GM23338 (cell line): ENCODE measurements around the gene PATE2. TPM values are rescaled to one million over a fixed set of nuclear protein-coding genes. Genes with fewer than 3 reads are reported as not detected.

Source experiments
- ATAC-seq: fragments of 200-7000 bp; cut with Tn5 transposase; 3 replicates; pipeline ENCODE4 v1.9.1; 2020
- DNase-seq: peaks from one replicate; pipeline ENCODE4 v3.0.0-alpha.2; 2015; ENCODE audit warnings: low spot score
- H2AFZ ChIP-seq: fragments of 200-600 bp; sonication (generic); 2 replicates; pipeline ENCODE4 v1.8.0; 2016; ENCODE audit warnings: antibody characterized with exemption, mild to moderate bottlenecking, moderate library complexity
- H3F3A ChIP-seq: fragments of 200-600 bp; sonication (generic); replicated peaks from 2 replicates; pipeline ENCODE4 v1.8.0; 2017; ENCODE audit warnings: antibody characterized with exemption, mixed run types, low read depth
- H3K27ac ChIP-seq: fragments of 200-600 bp; sonication (generic); 2 replicates; pipeline ENCODE4 v1.6.1; 2016; ENCODE audit warnings: low read depth
- H3K27me3 ChIP-seq: fragments of 200-600 bp; sonication (generic); 2 replicates; pipeline ENCODE4 v1.8.0; 2016; ENCODE audit warnings: mild to moderate bottlenecking, mixed run types, moderate library complexity; ENCODE audit not compliant: insufficient read depth
- H3K36me3 ChIP-seq: fragments of 200-600 bp; sonication (generic); 2 replicates; pipeline ENCODE4 v1.8.0; 2016; ENCODE audit warnings: mild to moderate bottlenecking; ENCODE audit not compliant: insufficient read depth
- H3K4me1 ChIP-seq: fragments of 200-600 bp; sonication (generic); 2 replicates; pipeline ENCODE4 v1.8.0; 2016; ENCODE audit warnings: mild to moderate bottlenecking, moderate library complexity; ENCODE audit not compliant: insufficient read depth
- H3K4me2 ChIP-seq: fragments of 200-600 bp; sonication (generic); 2 replicates; pipeline ENCODE4 v1.7.1; 2017; ENCODE audit warnings: mixed run types
- H3K4me3 ChIP-seq: fragments of 200-600 bp; sonication (generic); 2 replicates; pipeline ENCODE4 v1.6.1; 2016; ENCODE audit warnings: mixed run types
- H3K79me2 ChIP-seq: fragments of 200-600 bp; sonication (generic); replicated peaks from 2 replicates; pipeline ENCODE4 v1.8.0; 2017; ENCODE audit warnings: mild to moderate bottlenecking; ENCODE audit not compliant: insufficient read depth
- H3K9me2 ChIP-seq: fragments of 200-600 bp; sonication (generic); 2 replicates; pipeline ENCODE4 v1.8.0; 2017; ENCODE audit not compliant: insufficient read depth
- H4K20me1 ChIP-seq: fragments of 200-600 bp; sonication (generic); replicated peaks from 2 replicates; pipeline ENCODE4 v1.8.0; 2017; ENCODE audit warnings: mild to moderate bottlenecking; ENCODE audit not compliant: insufficient read depth
- H3K27ac Mint-ChIP-seq: 2 replicates; pipeline ENCODE4 v1.8.0; 2020; ENCODE audit warnings: inconsistent platforms, mild to moderate bottlenecking, moderate library complexity, mixed read lengths
- H3K27me3 Mint-ChIP-seq: 3 replicates; pipeline ENCODE4 v1.8.0; 2022; ENCODE audit warnings: low read depth, mild to moderate bottlenecking, moderate library complexity, mixed read lengths, inconsistent platforms; ENCODE audit not compliant: insufficient read depth, poor library complexity
- H3K36me3 Mint-ChIP-seq: 3 replicates; pipeline ENCODE4 v1.8.0; 2021; ENCODE audit warnings: low read depth, mild to moderate bottlenecking, inconsistent platforms, moderate library complexity, mixed read lengths
- H3K4me1 Mint-ChIP-seq: 3 replicates; pipeline ENCODE4 v1.8.0; 2020; ENCODE audit warnings: mild to moderate bottlenecking, inconsistent platforms, mixed read lengths
- H3K4me3 Mint-ChIP-seq: 3 replicates; pipeline ENCODE4 v1.8.0; 2021; ENCODE audit warnings: moderate library complexity, mild to moderate bottlenecking, inconsistent platforms, mixed read lengths
- H3K9me3 Mint-ChIP-seq: 3 replicates; pipeline ENCODE4 v1.8.0; 2020; ENCODE audit warnings: moderate library complexity, mild to moderate bottlenecking, inconsistent platforms, mixed read lengths
- CREB1 ChIP-seq: fragments of 250-450 bp; sonication (Bioruptor Pico); IDR thresholded peaks from 2 replicates; pipeline ENCODE4 v1.5.0; 2020; ENCODE audit warnings: low read depth, mild to moderate bottlenecking, moderate library complexity
- CTCF ChIP-seq, 2 experiments: fragments of 200-600 bp in 1 of 2; sonication (generic) in 1 of 2; conservative IDR thresholded peaks; 2 replicates each; pipeline versions ENCODE4 v1.5.1 to v1.6.1; 2016 to 2017; ENCODE audit warnings: antibody characterized with exemption in 2 of 2, low read depth in 2 of 2, mild to moderate bottlenecking in 2 of 2, moderate library complexity in 1 of 2
- ETS1 ChIP-seq: IDR thresholded peaks from 2 replicates; pipeline ENCODE4 v1.6.1; 2016; ENCODE audit warnings: antibody characterized with exemption
- EZH2 ChIP-seq: fragments of 200-600 bp; sonication (generic); IDR thresholded peaks from one replicate; pipeline ENCODE4 v1.8.0; 2017; ENCODE audit warnings: antibody characterized with exemption, mild to moderate bottlenecking, low read depth; ENCODE audit not compliant: unreplicated experiment
- EZH2phosphoT487 ChIP-seq: fragments of 200-600 bp; sonication (generic); IDR thresholded peaks from one replicate; pipeline ENCODE4 v1.8.1; 2018; ENCODE audit warnings: antibody characterized with exemption; ENCODE audit not compliant: unreplicated experiment
- JUNB ChIP-seq: IDR thresholded peaks from one replicate; pipeline ENCODE4 v1.6.1; 2016; ENCODE audit warnings: antibody characterized with exemption; ENCODE audit not compliant: unreplicated experiment
- POLR2AphosphoS5 ChIP-seq: IDR thresholded peaks from 2 replicates; pipeline ENCODE4 v1.6.1; 2016; ENCODE audit warnings: antibody characterized with exemption, low read depth
- REST ChIP-seq: IDR thresholded peaks from one replicate; pipeline ENCODE4 v1.6.1; 2018; ENCODE audit warnings: antibody characterized with exemption; ENCODE audit not compliant: unreplicated experiment
- STAT1 ChIP-seq: IDR thresholded peaks from one replicate; pipeline ENCODE4 v1.6.1; 2016; ENCODE audit warnings: antibody characterized with exemption; ENCODE audit not compliant: unreplicated experiment
- ZNF331 ChIP-seq: fragments of 250-450 bp; sonication (Bioruptor Pico); IDR thresholded peaks from 2 replicates; pipeline ENCODE4 v1.5.0; 2020; ENCODE audit warnings: low read depth, mild to moderate bottlenecking, moderate library complexity
- ZNF462 ChIP-seq: fragments of 250-450 bp; sonication (Bioruptor Pico); IDR thresholded peaks from 2 replicates; pipeline ENCODE4 v1.5.0; 2020; ENCODE audit warnings: mild to moderate bottlenecking, moderate library complexity
- polyA plus RNA-seq: library from polyadenylated mRNA; unstranded; fragments of >200 nt; fragmentation: Nextera tagmentation; extraction: Ambion mirVana; gene quantifications from 2 replicates; pipeline ENCODE4 v1.2.1, GENCODE V29; 2016
- total RNA-seq: library from RNA; depleted of rRNA; stranded (reverse); fragments of >200 nt; shearing (Covaris generic); gene quantifications from 2 replicates; pipeline ENCODE4 v1.2.3, GENCODE V29; 2014

The PATE2 gene
- total and polyA plus RNA-seq, 2 experiments from 2014 or later, result 0.16 TPM; not detected in 1

- TF ChIP-seq JUNB (no peak), EZH2 (no peak), CTCF (conservative IDR thresholded peaks at IDR 0.05; ENCODE audit: low read depth in 2 of 2) (no peak), ZNF331 (CRISPR knock-in tag) (no peak), REST (no peak), CREB1 (CRISPR knock-in tag) (no peak), ETS1 (no peak), POLR2AphosphoS5 (no peak), STAT1 (no peak), EZH2phosphoT487 (no peak), ZNF462 (CRISPR knock-in tag) (no peak)
- H3K9me2 ChIP-seq, result no peaks in the 10 kb centered on the region
- no peaks in the 10 kb centered on the region for H3K4me1 ChIP-seq
- no peak overlapping the region for H3K4me2 ChIP-seq
- ATAC-seq (no peak), DNase-seq (no peak)
- no peak overlapping the region for H3K27ac ChIP-seq
- no peaks in the 10 kb centered on the region for H3K79me2 ChIP-seq
- Mint-ChIP-seq H3K9me3 (no peaks in the 10 kb centered on the region), H3K27ac (no peak overlapping the region), H3K36me3 (no peaks in the 10 kb centered on the region), H3K4me1 (no peaks in the 10 kb centered on the region), H3K27me3 (peaks cover 2% of the 10 kb centered on the region), H3K4me3 (no peak overlapping the region)
- no peaks in the 10 kb centered on the region for H3K27me3 ChIP-seq
- H3F3A ChIP-seq, result no peaks in the 10 kb centered on the region
- no peaks in the 10 kb centered on the region for H3K36me3 ChIP-seq
- no peak overlapping the region for H3K4me3 ChIP-seq
- no peaks in the 10 kb centered on the region for H4K20me1 ChIP-seq
- no peak overlapping the region for H2AFZ ChIP-seq
Measured at GRCh38 chr11:125756050-125756449, 22.6 kb downstream of the PATE2 start.
